HepG2 (cell line): ENCODE data around the gene CDC14B. TPM values are rescaled to one million over a fixed set of nuclear protein-coding genes. Genes with fewer than 3 reads are reported as not detected.
"Not testable (repeated sequence)": the region's sequence is repeated elsewhere in the genome, so short reads cannot be mapped to it uniquely, and the experiment has no call there.

Source experiments
- FOSL2 ChIP-seq: sonication (generic); formaldehyde crosslinking; IDR thresholded peaks from 2 replicates; pipeline ENCODE4 v1.4.0; 2020; ENCODE audit warnings: missing genetic modification reagents
- MED1 ChIP-seq: sonication (generic); formaldehyde crosslinking; IDR thresholded peaks from 2 replicates; pipeline ENCODE4 v1.4.0; 2020; ENCODE audit warnings: missing genetic modification reagents
- NR2F6 ChIP-seq, 2 experiments: IDR thresholded peaks; 2 replicates each; pipeline ENCODE4 v1.6.1; 2016; ENCODE audit warnings: antibody characterized with exemption in 1 of 2, mild to moderate bottlenecking in 1 of 2
- PAXIP1 ChIP-seq: sonication (generic); formaldehyde crosslinking; conservative IDR thresholded peaks from 2 replicates; pipeline ENCODE4 v1.4.0; 2020; ENCODE audit warnings: mild to moderate bottlenecking, missing genetic modification reagents, moderate library complexity
- polyA plus RNA-seq, 8 experiments: library from polyadenylated mRNA; depleted of rRNA in 3 of 8; stranded (reverse) in 7 of 8; unstranded in 1 of 8; fragments of >200 nt; fragmentation: Illumina TruSeq in 4 of 8; extraction: Trizol in 4 of 8; gene quantifications; 2 replicates each; pipeline versions ENCODE4 v1.2.1 to v1.2.3, GENCODE V29; 2011 to 2016; ENCODE audit warnings: low read depth in 4 of 8, missing spikeins in 1 of 8, mixed read lengths in 1 of 8; ENCODE audit not compliant: insufficient read depth in 1 of 8
- total RNA-seq, 5 experiments: library from RNA; depleted of rRNA; stranded (reverse); fragments of >200 nt; fragmentation: Illumina TruSeq; extraction: Trizol; gene quantifications; 2 replicates each; pipeline ENCODE4 v1.2.3, GENCODE V29; 2016; ENCODE audit warnings: low read depth in 1 of 5
- TF ChIP-seq, protein P1 (sequence below): IDR thresholded peaks from 2 replicates; pipeline ENCODE4 v1.4.0; 2020; ENCODE audit warnings: mild to moderate bottlenecking, missing genetic modification reagents
- TF ChIP-seq, protein P2 (sequence below): sonication (generic); formaldehyde crosslinking; IDR thresholded peaks from 2 replicates; pipeline ENCODE4 v1.5.1; 2020; ENCODE audit warnings: mild to moderate bottlenecking, missing genetic modification reagents, borderline replicate concordance

CDC14B gene
- total and polyA plus RNA-seq, 2 of the 13 experiments (the other 11 are each of a cell fraction or from before 2014, with no cell fraction given): 25.8 to 33.3 TPM

DNA sequence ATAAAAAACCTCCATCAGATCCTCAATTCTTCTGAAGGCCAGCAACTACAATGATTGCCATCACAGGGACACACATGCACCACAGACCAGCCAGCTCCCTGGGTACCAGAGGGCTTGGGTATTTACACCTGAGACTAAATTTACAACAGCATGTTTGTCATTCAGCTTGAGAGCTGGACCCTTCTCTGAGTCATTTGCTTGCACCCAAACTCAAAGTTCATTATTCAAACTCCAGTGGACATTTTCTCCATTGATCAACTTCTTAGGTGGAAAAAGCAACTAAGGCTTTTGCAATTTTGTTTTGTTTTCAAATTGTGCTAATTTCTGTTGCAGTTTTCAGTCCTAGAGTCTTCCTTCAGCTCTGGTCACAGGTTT lies 116.3 kb downstream of the CDC14B start (continued):
- TF ChIP-seq, protein P1, sequence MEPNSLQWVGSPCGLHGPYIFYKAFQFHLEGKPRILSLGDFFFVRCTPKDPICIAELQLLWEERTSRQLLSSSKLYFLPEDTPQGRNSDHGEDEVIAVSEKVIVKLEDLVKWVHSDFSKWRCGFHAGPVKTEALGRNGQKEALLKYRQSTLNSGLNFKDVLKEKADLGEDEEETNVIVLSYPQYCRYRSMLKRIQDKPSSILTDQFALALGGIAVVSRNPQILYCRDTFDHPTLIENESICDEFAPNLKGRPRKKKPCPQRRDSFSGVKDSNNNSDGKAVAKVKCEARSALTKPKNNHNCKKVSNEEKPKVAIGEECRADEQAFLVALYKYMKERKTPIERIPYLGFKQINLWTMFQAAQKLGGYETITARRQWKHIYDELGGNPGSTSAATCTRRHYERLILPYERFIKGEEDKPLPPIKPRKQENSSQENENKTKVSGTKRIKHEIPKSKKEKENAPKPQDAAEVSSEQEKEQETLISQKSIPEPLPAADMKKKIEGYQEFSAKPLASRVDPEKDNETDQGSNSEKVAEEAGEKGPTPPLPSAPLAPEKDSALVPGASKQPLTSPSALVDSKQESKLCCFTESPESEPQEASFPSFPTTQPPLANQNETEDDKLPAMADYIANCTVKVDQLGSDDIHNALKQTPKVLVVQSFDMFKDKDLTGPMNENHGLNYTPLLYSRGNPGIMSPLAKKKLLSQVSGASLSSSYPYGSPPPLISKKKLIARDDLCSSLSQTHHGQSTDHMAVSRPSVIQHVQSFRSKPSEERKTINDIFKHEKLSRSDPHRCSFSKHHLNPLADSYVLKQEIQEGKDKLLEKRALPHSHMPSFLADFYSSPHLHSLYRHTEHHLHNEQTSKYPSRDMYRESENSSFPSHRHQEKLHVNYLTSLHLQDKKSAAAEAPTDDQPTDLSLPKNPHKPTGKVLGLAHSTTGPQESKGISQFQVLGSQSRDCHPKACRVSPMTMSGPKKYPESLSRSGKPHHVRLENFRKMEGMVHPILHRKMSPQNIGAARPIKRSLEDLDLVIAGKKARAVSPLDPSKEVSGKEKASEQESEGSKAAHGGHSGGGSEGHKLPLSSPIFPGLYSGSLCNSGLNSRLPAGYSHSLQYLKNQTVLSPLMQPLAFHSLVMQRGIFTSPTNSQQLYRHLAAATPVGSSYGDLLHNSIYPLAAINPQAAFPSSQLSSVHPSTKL (CRISPR knock-in tag): peak; percentile 61
- TF ChIP-seq MED1 (CRISPR knock-in tag): 0 out of 2 replicates have a peak, but pooled peaks have one; percentile 34
- not testable (repeated sequence) for TF ChIP-seq NR2F6 (IDR thresholded peaks at IDR 0.05)
- 0 out of 2 replicates have a peak, but pooled peaks have one; percentile 15 for TF ChIP-seq NR2F6 (CRISPR knock-in tag; IDR thresholded peaks at IDR 0.05)
- TF ChIP-seq FOSL2 (CRISPR knock-in tag): peak; percentile 75
- TF ChIP-seq PAXIP1 (CRISPR knock-in tag): peak; percentile 70
- TF ChIP-seq, protein P2, sequence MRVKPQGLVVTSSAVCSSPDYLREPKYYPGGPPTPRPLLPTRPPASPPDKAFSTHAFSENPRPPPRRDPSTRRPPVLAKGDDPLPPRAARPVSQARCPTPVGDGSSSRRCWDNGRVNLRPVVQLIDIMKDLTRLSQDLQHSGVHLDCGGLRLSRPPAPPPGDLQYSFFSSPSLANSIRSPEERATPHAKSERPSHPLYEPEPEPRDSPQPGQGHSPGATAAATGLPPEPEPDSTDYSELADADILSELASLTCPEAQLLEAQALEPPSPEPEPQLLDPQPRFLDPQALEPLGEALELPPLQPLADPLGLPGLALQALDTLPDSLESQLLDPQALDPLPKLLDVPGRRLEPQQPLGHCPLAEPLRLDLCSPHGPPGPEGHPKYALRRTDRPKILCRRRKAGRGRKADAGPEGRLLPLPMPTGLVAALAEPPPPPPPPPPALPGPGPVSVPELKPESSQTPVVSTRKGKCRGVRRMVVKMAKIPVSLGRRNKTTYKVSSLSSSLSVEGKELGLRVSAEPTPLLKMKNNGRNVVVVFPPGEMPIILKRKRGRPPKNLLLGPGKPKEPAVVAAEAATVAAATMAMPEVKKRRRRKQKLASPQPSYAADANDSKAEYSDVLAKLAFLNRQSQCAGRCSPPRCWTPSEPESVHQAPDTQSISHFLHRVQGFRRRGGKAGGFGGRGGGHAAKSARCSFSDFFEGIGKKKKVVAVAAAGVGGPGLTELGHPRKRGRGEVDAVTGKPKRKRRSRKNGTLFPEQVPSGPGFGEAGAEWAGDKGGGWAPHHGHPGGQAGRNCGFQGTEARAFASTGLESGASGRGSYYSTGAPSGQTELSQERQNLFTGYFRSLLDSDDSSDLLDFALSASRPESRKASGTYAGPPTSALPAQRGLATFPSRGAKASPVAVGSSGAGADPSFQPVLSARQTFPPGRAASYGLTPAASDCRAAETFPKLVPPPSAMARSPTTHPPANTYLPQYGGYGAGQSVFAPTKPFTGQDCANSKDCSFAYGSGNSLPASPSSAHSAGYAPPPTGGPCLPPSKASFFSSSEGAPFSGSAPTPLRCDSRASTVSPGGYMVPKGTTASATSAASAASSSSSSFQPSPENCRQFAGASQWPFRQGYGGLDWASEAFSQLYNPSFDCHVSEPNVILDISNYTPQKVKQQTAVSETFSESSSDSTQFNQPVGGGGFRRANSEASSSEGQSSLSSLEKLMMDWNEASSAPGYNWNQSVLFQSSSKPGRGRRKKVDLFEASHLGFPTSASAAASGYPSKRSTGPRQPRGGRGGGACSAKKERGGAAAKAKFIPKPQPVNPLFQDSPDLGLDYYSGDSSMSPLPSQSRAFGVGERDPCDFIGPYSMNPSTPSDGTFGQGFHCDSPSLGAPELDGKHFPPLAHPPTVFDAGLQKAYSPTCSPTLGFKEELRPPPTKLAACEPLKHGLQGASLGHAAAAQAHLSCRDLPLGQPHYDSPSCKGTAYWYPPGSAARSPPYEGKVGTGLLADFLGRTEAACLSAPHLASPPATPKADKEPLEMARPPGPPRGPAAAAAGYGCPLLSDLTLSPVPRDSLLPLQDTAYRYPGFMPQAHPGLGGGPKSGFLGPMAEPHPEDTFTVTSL (CRISPR knock-in tag): peak; percentile 35; the same call in 1 of the 2 replicates
